KOPT-K1 (cell line): Measurements from ENCODE around the gene CEP85L.
A peak's percentile ranks its signal among the peaks of the same experiment; 100 is the strongest.

ENCODE experiments used
- H3K27ac ChIP-seq: fragments of 200-600 bp; sonication (generic); 2 replicates; pipeline ENCODE4 v1.5.1; 2016; ENCODE audit warnings: antibody characterized with exemption, mild to moderate bottlenecking, low read depth, low read length; ENCODE audit not compliant: poor library complexity, severe bottlenecking
- H3K36me3 ChIP-seq: fragments of 200-600 bp; sonication (generic); 2 replicates; pipeline ENCODE4 v1.5.1; 2017; ENCODE audit warnings: antibody characterized with exemption, mild to moderate bottlenecking, low read length, moderate library complexity; ENCODE audit not compliant: insufficient read depth
- H3K9me3 ChIP-seq: fragments of 200-600 bp; sonication (generic); 2 replicates; pipeline ENCODE4 v1.5.1; 2017; ENCODE audit warnings: antibody characterized with exemption, low read length, mild to moderate bottlenecking; ENCODE audit not compliant: insufficient read depth, poor library complexity, severe bottlenecking

The CEP85L gene

GRCh38 chr6:118669561-118669960 is 18.2 kb upstream of the CEP85L start:
- no peaks in the 10 kb centered on the region for H3K9me3 ChIP-seq

DNA sequence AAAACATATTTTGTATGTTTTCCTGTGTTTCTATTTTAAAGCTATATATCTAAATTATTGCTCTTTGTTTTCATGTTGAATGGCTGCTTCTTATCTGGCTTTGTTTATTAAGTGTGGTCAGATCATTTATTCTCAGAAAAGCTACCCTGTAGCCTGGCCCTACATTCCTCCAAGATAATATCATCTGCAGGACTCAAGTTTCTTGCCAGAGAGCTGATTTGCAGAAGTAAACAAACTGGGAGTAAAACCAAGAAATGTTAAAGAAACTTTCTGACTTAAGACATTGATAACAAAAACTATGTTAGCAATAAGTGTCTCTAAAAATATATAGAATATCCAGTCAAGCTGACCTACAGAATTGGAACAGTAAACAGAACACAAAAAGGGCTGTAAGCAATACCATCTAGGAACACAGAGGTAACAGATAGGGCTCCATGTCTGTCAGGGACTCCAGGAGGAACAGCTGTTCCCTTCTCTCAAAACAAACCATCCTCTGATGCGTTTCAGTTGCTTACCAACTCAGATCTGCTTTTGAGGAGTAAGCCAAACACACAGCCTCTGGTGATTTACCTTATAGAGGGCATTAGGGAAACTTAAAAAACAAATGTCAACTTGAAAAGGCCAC is 17.5 kb upstream of the CEP85L start:
- Histone ChIP-seq H3K9me3 (no peaks in the 10 kb centered on the region), H3K36me3 (peaks cover under 1% of the 10 kb centered on the region; the same call in 1 of the 2 replicates), H3K27ac (no peak overlapping the region)

More at GRCh38 chr6:118669561-118669960, 18.2 kb upstream of the CEP85L start:
- peaks cover 8% of the 10 kb centered on the region; the same call in 1 of the 2 replicates for H3K36me3 ChIP-seq
- H3K27ac ChIP-seq = no peak overlapping the region

DNA sequence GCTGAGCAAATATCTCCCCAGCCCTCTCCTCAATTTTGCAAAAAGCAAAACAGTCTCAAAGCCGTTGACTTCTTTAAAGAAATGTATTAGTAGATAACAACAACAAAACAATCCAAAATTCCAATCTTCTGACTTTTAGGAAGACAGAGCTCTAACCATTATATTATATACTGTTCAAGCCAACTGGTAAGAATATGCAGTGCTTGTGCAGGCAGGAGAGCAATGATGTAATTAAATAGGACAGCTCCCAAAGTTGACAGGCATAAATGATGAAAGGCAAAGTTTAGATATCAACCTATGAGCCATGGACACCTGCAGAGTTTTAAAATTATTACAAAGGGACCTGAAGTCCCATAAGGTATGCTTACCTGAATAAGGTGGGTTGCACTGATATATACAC is 16.6 kb upstream of the CEP85L start:
- Histone ChIP-seq H3K9me3 (no peaks in the 10 kb centered on the region), H3K36me3 (no peaks in the 10 kb centered on the region), H3K27ac (no peak overlapping the region)

DNA sequence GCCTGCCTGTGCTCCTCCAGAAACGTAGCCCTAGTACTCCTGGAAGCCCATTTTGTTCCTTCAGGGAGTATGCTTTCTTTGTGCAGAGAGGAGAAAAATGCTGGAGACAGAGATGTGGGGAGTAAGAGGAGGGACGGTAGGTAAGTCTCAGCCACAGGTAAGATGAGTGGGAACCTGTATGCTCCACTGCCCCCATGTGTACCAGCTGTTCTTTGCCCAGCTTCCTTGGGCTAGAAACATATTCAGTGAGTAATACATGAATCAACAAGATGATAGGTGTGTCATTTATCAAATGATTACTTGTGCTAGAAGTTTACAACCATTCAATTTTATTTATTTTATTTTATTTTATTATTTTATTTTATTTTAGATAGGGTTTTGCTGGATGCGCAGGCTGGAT is 13.6 kb upstream of the CEP85L start:
- H3K9me3 ChIP-seq = no peaks in the 10 kb centered on the region
- peaks cover 16% of the 10 kb centered on the region; the same call in 1 of the 2 replicates for H3K36me3 ChIP-seq
- peak overlapping the region; percentile 74 for H3K27ac ChIP-seq

- Histone ChIP-seq H3K36me3 (peaks cover 16% of the 10 kb centered on the region; the same call in 1 of the 2 replicates), H3K9me3 (no peaks in the 10 kb centered on the region), H3K27ac (peak overlapping the region; percentile 74)
Measured at GRCh38 chr6:118663993-118664985, 12.9 kb upstream of the CEP85L start.

GRCh38 chr6:118661831-118662230 is 10.4 kb upstream of the CEP85L start:
- Histone ChIP-seq H3K27ac (no peak overlapping the region), H3K36me3 (peaks cover 16% of the 10 kb centered on the region; the same call in 1 of the 2 replicates), H3K9me3 (no peaks in the 10 kb centered on the region)

GRCh38 chr6:118660218-118660569 is 8.8 kb upstream of the CEP85L start:
- peaks cover 18% of the 10 kb centered on the region; the same call in 1 of the 2 replicates for H3K36me3 ChIP-seq
- peak overlapping the region; percentile 72 for H3K27ac ChIP-seq
- no peaks in the 10 kb centered on the region for H3K9me3 ChIP-seq

DNA sequence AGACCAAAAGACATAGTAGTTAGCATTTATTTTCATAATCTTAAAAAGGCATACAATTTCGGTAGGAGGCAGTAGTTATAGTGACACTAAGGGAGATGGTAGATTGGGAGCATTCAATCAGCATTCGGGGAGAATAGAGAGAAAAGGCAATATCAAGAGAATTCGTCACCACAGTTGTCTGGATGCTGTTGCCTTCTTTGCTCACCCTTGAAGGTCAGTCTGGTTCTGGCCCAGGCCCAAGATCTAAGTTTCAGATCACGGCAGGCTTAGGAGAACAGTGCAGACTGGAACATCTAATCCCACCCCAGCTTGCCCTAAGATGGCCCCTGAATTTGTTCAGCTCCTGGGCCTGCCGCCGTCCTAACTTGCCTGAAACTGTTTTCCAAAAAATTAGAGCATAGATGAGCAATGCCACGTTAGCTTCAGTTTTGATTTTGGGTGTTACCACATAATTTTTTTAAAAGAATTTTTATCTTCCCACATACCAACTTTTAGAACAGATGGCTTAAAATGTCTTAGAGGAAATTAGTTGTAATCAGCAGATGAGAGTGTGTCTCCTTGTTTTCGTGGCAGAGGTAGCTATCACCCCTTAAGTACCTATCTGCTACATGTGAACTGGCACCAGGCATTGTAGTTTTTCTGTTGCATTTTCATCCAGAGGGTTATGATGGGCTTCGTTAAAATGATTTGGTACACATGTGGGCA is 8.3 kb upstream of the CEP85L start:
- Histone ChIP-seq H3K27ac (peak overlapping the region; percentile 72), H3K9me3 (no peaks in the 10 kb centered on the region), H3K36me3 (peaks cover 20% of the 10 kb centered on the region; the same call in 1 of the 2 replicates)

DNA sequence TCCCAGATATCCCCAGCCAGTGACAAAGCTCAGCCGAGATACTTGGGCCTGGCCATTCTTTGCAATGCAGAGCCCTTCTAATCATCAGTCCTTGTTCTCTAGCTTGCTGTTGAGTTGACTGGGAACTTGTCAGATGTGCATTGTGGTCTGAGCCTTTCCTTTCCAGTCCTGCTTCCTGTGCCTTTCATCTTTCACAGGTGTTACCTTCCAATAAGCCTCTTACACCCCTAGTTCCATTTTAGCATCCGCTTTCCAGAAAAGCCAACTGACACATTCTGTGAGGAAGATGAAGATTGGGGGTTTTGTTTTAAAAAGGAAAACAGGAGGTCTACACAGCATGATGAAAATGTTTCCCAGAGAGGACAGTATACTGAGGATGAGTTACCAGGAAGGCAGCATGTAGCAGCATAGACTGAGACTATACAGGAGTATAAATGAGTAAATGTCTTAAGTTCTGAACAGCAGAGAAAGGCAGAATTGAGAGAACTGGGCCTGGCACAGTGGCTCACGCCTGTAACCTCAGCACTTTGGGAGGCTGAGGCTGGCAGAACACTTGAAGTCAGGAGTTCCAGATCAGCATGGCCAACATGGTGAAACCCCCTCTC is 5.6 kb upstream of the CEP85L start:
- Histone ChIP-seq H3K27ac (peak overlapping the region; percentile 83), H3K36me3 (peaks cover 16% of the 10 kb centered on the region; the same call in 1 of the 2 replicates), H3K9me3 (no peaks in the 10 kb centered on the region)

DNA sequence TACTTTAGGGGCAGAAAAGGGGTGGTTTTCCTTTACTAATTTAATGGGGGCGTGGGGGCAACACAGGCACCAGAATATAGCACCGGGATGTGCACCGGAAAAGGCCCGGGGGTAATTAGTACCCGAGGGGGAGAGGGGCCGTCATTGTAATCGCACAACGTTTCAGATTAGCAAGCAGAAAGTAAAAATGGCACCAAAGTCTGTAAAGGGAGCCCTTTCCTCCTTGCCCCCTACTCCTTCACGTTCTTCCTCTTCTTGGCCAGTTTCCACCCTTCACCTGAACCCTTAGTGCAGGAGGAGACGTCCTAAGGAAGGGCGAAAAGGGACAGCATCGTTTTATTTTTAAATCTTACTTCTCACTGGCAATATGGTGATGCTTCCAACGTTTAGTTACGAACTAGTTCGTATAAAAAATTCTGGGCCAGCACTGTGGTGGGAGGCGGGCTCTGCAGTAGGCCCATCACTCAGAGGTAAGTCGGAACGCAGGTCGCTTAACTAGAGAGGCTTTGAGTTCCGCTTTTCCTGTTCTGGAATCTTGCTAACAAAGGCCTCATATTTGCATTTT is 742 bp upstream of the CEP85L start:
- Histone ChIP-seq H3K9me3 (no peaks in the 10 kb centered on the region), H3K27ac (peak overlapping the region; percentile 89), H3K36me3 (peaks cover 8% of the 10 kb centered on the region; the same call in 1 of the 2 replicates)

DNA sequence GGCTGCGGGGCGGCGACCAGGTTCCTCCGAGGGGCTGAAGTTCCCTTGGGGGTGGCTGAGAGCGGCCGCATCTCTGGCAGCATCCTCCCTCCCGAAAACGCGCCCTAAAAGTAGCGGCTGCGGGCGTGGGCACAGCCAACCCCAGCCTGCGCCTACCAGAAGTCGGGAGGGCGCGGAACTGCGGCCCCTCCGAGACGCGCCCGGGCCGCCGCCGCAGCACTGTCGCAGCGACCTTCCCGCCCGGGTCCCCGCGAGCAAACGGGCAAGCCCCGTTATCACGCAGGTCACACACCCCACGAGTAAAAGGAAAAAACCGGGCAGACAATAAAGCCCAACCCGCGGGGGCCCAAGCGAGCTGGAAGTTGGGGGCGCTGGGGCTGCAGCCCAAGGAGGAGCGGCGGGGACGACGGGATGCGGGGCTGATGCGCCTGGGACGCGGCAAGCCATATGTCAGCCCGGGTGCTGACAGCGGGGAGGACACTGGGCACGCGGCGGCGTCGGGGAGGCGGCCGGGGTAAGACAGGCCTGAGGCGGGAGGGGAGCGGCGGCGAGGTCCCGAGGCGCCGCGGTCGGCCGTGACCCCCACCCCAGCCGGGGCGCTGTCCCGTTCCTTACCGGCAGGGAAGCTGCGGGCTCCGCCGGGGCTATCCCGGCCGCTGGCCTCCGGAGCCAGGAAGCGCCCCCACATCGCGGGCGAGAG is 659 bp downstream of the CEP85L start:
- H3K36me3 ChIP-seq = peaks cover 20% of the 10 kb centered on the region
- H3K27ac ChIP-seq = peak overlapping the region; percentile 89
- H3K9me3 ChIP-seq = no peaks in the 10 kb centered on the region

GRCh38 chr6:118649918-118650581 is 1.3 kb downstream of the CEP85L start:
- peak overlapping the region; percentile 89 for H3K27ac ChIP-seq
- peaks cover 24% of the 10 kb centered on the region for H3K36me3 ChIP-seq

GRCh38 chr6:118648866-118649554 is 2.4 kb downstream of the CEP85L start:
- no peaks in the 10 kb centered on the region for H3K9me3 ChIP-seq
- H3K27ac ChIP-seq = peak overlapping the region; percentile 89
- peaks cover 23% of the 10 kb centered on the region for H3K36me3 ChIP-seq

More at GRCh38 chr6:118649918-118650581, 1.3 kb downstream of the CEP85L start:
- no peaks in the 10 kb centered on the region for H3K9me3 ChIP-seq
